RWPE1 (cell line): ENCODE data around the gene TMC1.

Experiments used
- CTCF ChIA-PET: fragments of 350-600 bp; sonication (Branson Sonifier 250); formaldehyde crosslinking; extraction: SDS; loops from one replicate; lab custom pipeline; 2021; lab: Yijun Ruan, JAX
- POLR2A ChIA-PET: fragments of 400-600 bp; formaldehyde crosslinking; extraction: SDS; loops from one replicate; lab custom pipeline; 2020; ENCODE audit warnings: antibody characterized with exemption; ENCODE audit not compliant: low non-redundant PET; lab: Yijun Ruan, JAX
- DNase-seq: peaks from one replicate; pipeline ENCODE4 v3.0.0; 2012; ENCODE audit warnings: low spot score
- H3K27ac ChIP-seq: fragments of 450-650 bp; 2 replicates; pipeline ENCODE4 v1.5.1; 2017
- TF ChIP-seq, protein P1 (sequence below): fragments of 450-650 bp; conservative IDR thresholded peaks from 2 replicates; pipeline ENCODE4 v1.5.1; 2017; ENCODE audit warnings: low read depth, mild to moderate bottlenecking

The TMC1 gene

GRCh38 chr9:72661401-72662135, 140.2 kb downstream of the TMC1 start:
- CTCF ChIA-PET, result interaction anchor here (0.7 kb wide), 1 partner anchor 13 kb away, joined by 6 read pairs; no protein-coding TSS in a partner anchor
- peak; percentile 56 for DNase-seq
- H3K27ac ChIP-seq, result no peak overlapping the region
- POLR2A ChIA-PET, result no interaction called here
- TF ChIP-seq, protein P1, sequence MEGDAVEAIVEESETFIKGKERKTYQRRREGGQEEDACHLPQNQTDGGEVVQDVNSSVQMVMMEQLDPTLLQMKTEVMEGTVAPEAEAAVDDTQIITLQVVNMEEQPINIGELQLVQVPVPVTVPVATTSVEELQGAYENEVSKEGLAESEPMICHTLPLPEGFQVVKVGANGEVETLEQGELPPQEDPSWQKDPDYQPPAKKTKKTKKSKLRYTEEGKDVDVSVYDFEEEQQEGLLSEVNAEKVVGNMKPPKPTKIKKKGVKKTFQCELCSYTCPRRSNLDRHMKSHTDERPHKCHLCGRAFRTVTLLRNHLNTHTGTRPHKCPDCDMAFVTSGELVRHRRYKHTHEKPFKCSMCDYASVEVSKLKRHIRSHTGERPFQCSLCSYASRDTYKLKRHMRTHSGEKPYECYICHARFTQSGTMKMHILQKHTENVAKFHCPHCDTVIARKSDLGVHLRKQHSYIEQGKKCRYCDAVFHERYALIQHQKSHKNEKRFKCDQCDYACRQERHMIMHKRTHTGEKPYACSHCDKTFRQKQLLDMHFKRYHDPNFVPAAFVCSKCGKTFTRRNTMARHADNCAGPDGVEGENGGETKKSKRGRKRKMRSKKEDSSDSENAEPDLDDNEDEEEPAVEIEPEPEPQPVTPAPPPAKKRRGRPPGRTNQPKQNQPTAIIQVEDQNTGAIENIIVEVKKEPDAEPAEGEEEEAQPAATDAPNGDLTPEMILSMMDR, result no peak

- DNase-seq, result peak; percentile 74
Observed at GRCh38 chr9:72665421-72665820, 144.0 kb downstream of the TMC1 start.

GRCh38 chr9:72667181-72667580, 145.8 kb downstream of the TMC1 start:
- no peak for DNase-seq
- CTCF ChIA-PET, result no interaction called here
- TF ChIP-seq, protein P1, result no peak
- no peak overlapping the region for H3K27ac ChIP-seq
- POLR2A ChIA-PET, result no interaction called here

More at GRCh38 chr9:72665421-72665820, 144.0 kb downstream of the TMC1 start:
- TF ChIP-seq, protein P1, result no peak
- ChIA-PET CTCF (interaction anchor here (0.6 kb wide), 1 partner anchor 394 kb away, joined by 4 read pairs; no protein-coding TSS in a partner anchor), POLR2A (no interaction called here)
- no peak overlapping the region for H3K27ac ChIP-seq

- POLR2A ChIA-PET, result no interaction called here
- TF ChIP-seq, protein P1, result no peak
- CTCF ChIA-PET, result interaction anchor here (0.5 kb wide), 1 partner anchor 13 kb away, joined by 6 read pairs; no protein-coding TSS in a partner anchor
- H3K27ac ChIP-seq, result no peak overlapping the region
- DNase-seq, result no peak
Observed at GRCh38 chr9:72674961-72675360, 153.6 kb downstream of the TMC1 start.

- POLR2A ChIA-PET, result no interaction called here
- CTCF ChIA-PET, result no interaction called here
- TF ChIP-seq, protein P1, result no peak
- no peak overlapping the region for H3K27ac ChIP-seq
- peak; percentile 59 for DNase-seq
Observed at GRCh38 chr9:72675586-72675985, 154.2 kb downstream of the TMC1 start.

GRCh38 chr9:72680593-72681282, 159.3 kb downstream of the TMC1 start:
- no peak for DNase-seq
- CTCF ChIA-PET, result interaction anchor here (0.6 kb wide), 1 partner anchor 18 kb away, joined by 3 read pairs; no protein-coding TSS in a partner anchor
- POLR2A ChIA-PET, result no interaction called here
- no peak overlapping the region for H3K27ac ChIP-seq
- TF ChIP-seq, protein P1, result no peak
